Vagina (tissue), 2 donors: Measurements from ENCODE around the gene MAP2K7. TPM values are rescaled to one million over a fixed set of nuclear protein-coding genes. Genes with fewer than 3 reads are reported as not detected.
A peak's percentile ranks its signal among the peaks of the same experiment; 100 is the strongest.

Experiments used
- DNase-seq, 2 donors: peaks; one replicate each; pipeline ENCODE4 v3.0.0-alpha.2; 2017; ENCODE audit errors: extremely low spot score in 2 of 2
- H3K27ac ChIP-seq: fragments of 200-600 bp; sonication (generic); one replicate; pipeline ENCODE4 v1.5.1; 2019
- H3K27me3 ChIP-seq: fragments of 200-600 bp; sonication (generic); one replicate; pipeline ENCODE4 v1.5.1; 2019
- H3K36me3 ChIP-seq, 2 donors: fragments of 200-600 bp; sonication (generic); one replicate each; pipeline ENCODE4 v1.5.1; 2017 to 2019
- H3K4me1 ChIP-seq: fragments of 200-600 bp; sonication (generic); one replicate; pipeline ENCODE4 v1.5.1; 2019
- H3K4me3 ChIP-seq, 2 donors: fragments of 200-600 bp; sonication (generic); 1 replicate in 1 of 2; 2 replicates in 1 of 2; pipeline ENCODE4 v1.5.1; 2016 to 2019
- H3K9me3 ChIP-seq: fragments of 200-600 bp; sonication (generic); one replicate; pipeline ENCODE4 v1.5.1; 2019
- POLR2A ChIP-seq, 2 donors: fragments of 450-650 bp; IDR thresholded peaks; one replicate each; pipeline ENCODE4 v1.6.1; 2017; ENCODE audit warnings: antibody characterized with exemption in 2 of 2, mild to moderate bottlenecking in 2 of 2, moderate library complexity in 2 of 2
- POLR2AphosphoS5 ChIP-seq, 2 donors: sonication (generic); formaldehyde crosslinking; IDR thresholded peaks; one replicate each; pipeline ENCODE4 v1.9.0; 2017; ENCODE audit warnings: antibody characterized with exemption in 2 of 2, mild to moderate bottlenecking in 2 of 2, low read depth in 1 of 2; ENCODE audit not compliant: insufficient read depth in 1 of 2
- intact Hi-C: fragments of 100-400 bp; cut with DNase I; formaldehyde crosslinking; loops from one replicate; pipeline ENCODE4 v1.15.1; 2023
- total RNA-seq: library from RNA; depleted of rRNA; stranded (reverse); fragments of >200 nt; gene quantifications from one replicate; pipeline ENCODE4 v1.2.3, GENCODE V29; 2016
- TF ChIP-seq, protein P1 (sequence below), 3 experiments: fragments of 450-650 bp in 2 of 3; fragments of 200-600 bp in 1 of 3; sonication (generic) in 1 of 3; IDR thresholded peaks; one replicate each; pipeline ENCODE4 v1.5.1; 2017 to 2019; ENCODE audit warnings: antibody characterized with exemption in 3 of 3, mild to moderate bottlenecking in 2 of 3, moderate library complexity in 2 of 3

MAP2K7 gene
- total RNA-seq, 1 donor from 2014 or later: 26.8 TPM

GRCh38 chr19:7942981-7943443 is 39.3 kb downstream of the MAP2K7 start:
- Histone ChIP-seq H3K27me3 (no peaks in the 10 kb centered on the region), H3K4me3 (peak overlapping the region; percentile 64 to 71), H3K36me3 (peaks cover 0 to 26% of the 10 kb centered on the region in 2 donors), H3K4me1 (peaks cover 35% of the 10 kb centered on the region), H3K9me3 (no peaks in the 10 kb centered on the region), H3K27ac (peak overlapping the region; percentile 95)
- DNase-seq: no peak
- TF ChIP-seq POLR2AphosphoS5 (IDR thresholded peaks at IDR 0.05; ENCODE audit: insufficient read depth in 1 of 2, low read depth in 1 of 2) (no peak), POLR2A (IDR thresholded peaks at IDR 0.05) (no peak)
- TF ChIP-seq, protein P1, sequence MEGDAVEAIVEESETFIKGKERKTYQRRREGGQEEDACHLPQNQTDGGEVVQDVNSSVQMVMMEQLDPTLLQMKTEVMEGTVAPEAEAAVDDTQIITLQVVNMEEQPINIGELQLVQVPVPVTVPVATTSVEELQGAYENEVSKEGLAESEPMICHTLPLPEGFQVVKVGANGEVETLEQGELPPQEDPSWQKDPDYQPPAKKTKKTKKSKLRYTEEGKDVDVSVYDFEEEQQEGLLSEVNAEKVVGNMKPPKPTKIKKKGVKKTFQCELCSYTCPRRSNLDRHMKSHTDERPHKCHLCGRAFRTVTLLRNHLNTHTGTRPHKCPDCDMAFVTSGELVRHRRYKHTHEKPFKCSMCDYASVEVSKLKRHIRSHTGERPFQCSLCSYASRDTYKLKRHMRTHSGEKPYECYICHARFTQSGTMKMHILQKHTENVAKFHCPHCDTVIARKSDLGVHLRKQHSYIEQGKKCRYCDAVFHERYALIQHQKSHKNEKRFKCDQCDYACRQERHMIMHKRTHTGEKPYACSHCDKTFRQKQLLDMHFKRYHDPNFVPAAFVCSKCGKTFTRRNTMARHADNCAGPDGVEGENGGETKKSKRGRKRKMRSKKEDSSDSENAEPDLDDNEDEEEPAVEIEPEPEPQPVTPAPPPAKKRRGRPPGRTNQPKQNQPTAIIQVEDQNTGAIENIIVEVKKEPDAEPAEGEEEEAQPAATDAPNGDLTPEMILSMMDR (IDR thresholded peaks at IDR 0.05): no peak
- intact Hi-C loops: loop anchor here (10.0 kb wide), 2 partner anchors 62 to 312 kb away; partner anchors contain the start of gene ELAVL1

DNA sequence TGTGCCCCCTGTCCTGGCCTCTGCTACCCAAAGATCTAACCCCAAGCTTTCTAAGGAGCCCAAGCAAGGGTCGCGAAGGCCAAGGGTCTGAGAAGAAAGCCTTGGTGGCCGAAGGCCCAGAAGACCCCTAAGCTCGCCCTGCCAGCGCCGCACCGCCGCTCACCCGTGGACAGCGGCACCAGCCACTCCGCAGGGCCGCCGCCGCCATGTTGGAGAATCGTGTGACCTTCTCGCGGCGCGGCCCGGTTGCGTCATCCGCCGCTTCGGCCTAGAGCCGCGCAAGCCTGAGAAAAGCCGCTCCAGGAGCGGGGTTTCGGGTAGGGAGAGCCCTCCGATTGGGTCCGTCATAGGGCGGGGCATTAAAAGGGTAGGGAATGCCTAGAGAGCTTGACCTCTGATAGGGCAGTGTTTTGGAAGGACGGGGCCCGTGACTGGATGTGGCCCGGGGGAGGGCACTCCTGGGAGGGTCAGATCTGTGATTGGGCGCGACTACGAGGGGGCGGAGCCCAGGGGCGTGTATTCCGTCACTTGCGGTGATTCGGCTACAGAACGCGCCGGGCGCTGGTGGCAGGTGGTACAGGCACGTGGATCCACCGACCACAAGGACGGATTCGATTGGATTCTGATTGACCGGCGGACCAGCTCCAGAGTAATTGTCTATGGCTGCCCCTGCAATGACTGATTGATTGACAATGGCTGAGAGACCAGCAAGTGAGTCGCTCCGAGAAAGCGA is 39.9 kb downstream of the MAP2K7 start, which contains the start of gene TIMM44:
TSS of gene TIMM44 (minus strand) at position 223 of the 733 bp plus-strand sequence. CDS start at position 208, 15 bp downstream.
- Histone ChIP-seq H3K9me3 (no peaks in the 10 kb centered on the region), H3K4me3 (peak within 1 kb of the TSS; percentile 64 to 71), H3K4me1 (peaks cover 35% of the 10 kb centered on the region), H3K27ac (peak within 1 kb of the TSS; percentile 95), H3K36me3 (peaks cover 0 to 20% of the 10 kb centered on the region in 2 donors), H3K27me3 (no peaks in the 10 kb centered on the region)
- DNase-seq: peak; percentile 99 to 100
- intact Hi-C loops: loop anchor here (10.0 kb wide), 2 partner anchors 61 to 311 kb away; partner anchors contain the start of gene ELAVL1
- TF ChIP-seq POLR2AphosphoS5 (IDR thresholded peaks at IDR 0.05; ENCODE audit: insufficient read depth in 1 of 2, low read depth in 1 of 2) (peak; percentile 98 to 99), POLR2A (IDR thresholded peaks at IDR 0.05) (peak in 1 of 2 donors; percentile 59)
- TF ChIP-seq, protein P1 (IDR thresholded peaks at IDR 0.05): no peak

- H3K4me3 ChIP-seq: peak overlapping the region; percentile 42 to 71
- TF ChIP-seq, protein P1 (IDR thresholded peaks at IDR 0.05): peak; percentile 73 to 75 (median 74)
- no peak for TF ChIP-seq POLR2A (IDR thresholded peaks at IDR 0.05)
- H3K4me1 ChIP-seq: peaks cover 35% of the 10 kb centered on the region
- peak overlapping the region; percentile 66 for H3K27ac ChIP-seq
- H3K36me3 ChIP-seq: peaks cover 0 to 20% of the 10 kb centered on the region in 2 donors
- no peak for DNase-seq
- intact Hi-C loops: loop anchor here (10.0 kb wide), 2 partner anchors 61 to 311 kb away; partner anchors contain the start of gene ELAVL1
- H3K27me3 ChIP-seq: no peaks in the 10 kb centered on the region
- H3K9me3 ChIP-seq: no peaks in the 10 kb centered on the region
Observed at GRCh38 chr19:7944177-7944761, 40.6 kb downstream of the MAP2K7 start.

GRCh38 chr19:7947939-7948338 is 44.3 kb downstream of the MAP2K7 start:
- Histone ChIP-seq H3K27me3 (no peaks in the 10 kb centered on the region), H3K27ac (no peak overlapping the region), H3K4me3 (no peak overlapping the region), H3K9me3 (no peaks in the 10 kb centered on the region), H3K36me3 (no peaks in the 10 kb centered on the region), H3K4me1 (peaks cover 3% of the 10 kb centered on the region)
- TF ChIP-seq, protein P1 (IDR thresholded peaks at IDR 0.05): no peak
- TF ChIP-seq POLR2AphosphoS5 (IDR thresholded peaks at IDR 0.05; ENCODE audit: insufficient read depth in 1 of 2, low read depth in 1 of 2): no peak
- no peak for TF ChIP-seq POLR2A (IDR thresholded peaks at IDR 0.05)
- no peak for DNase-seq
- intact Hi-C loops: loop anchor here (10.0 kb wide), 2 partner anchors 57 to 307 kb away; partner anchors contain the start of gene ELAVL1
